ENCODE results near the gene TMEM86A. TPM values are rescaled to one million over a fixed set of nuclear protein-coding genes. Genes with fewer than 3 reads are reported as not detected.

Gene TMEM86A
- total RNA-seq, 1 experiment from 2014 or later: 0.30 TPM

DNA sequence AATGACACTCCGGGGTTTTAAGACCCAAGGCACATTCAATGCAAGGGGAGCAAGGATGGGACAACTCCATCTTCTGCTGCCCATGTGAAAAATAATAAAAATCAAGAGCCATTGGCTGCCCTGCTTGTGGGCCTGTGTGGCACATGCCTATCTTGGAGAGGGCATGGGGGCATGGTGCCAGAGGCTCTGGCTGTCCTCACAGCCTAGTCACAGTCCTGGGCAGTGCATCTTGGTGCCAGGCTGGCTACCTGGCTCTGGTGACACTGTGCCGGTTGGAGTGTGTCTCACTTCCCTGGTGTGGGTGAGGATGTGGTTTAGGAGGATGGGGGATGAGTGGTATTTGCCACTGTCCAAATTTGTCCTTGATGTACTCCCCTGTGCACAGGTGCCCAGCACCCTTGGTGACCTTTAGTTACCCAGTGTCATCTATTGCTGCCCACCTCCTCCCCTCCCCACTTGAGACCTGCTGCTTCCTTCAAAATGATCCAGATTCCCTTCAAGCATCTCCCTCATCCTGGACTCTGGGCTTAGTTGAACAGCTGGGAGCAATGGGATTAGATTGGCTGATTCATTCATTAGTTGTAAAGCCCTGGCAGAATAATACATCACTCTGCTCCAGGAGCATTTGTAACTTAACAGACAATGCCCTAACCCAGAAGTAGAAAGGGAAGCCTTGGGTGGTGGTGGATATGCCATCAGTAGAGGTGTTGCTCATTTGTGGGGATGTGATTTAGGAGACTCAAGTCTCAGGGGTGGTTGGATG is 4.6 kb downstream of the TMEM86A start:
- H3K27me3 Mint-ChIP-seq (ENCODE audit: insufficient read depth, unreplicated experiment): peaks cover 53% of the 10 kb centered on the region
- ChIA-PET CTCF (no interaction called here), POLR2A (no interaction called here)
- H3K9me3 Mint-ChIP-seq (ENCODE audit: unreplicated experiment): no peaks in the 10 kb centered on the region
- H3K27ac Mint-ChIP-seq (ENCODE audit: low read depth, unreplicated experiment): no peak overlapping the region
- no peaks in the 10 kb centered on the region for H3K36me3 Mint-ChIP-seq (ENCODE audit: insufficient read depth, unreplicated experiment)
- no TSS peak for BruUV-seq (replicated peaks)
- intact Hi-C loops (cut with micrococcal nuclease): no loop called here
- TF ChIP-seq, protein P1, sequence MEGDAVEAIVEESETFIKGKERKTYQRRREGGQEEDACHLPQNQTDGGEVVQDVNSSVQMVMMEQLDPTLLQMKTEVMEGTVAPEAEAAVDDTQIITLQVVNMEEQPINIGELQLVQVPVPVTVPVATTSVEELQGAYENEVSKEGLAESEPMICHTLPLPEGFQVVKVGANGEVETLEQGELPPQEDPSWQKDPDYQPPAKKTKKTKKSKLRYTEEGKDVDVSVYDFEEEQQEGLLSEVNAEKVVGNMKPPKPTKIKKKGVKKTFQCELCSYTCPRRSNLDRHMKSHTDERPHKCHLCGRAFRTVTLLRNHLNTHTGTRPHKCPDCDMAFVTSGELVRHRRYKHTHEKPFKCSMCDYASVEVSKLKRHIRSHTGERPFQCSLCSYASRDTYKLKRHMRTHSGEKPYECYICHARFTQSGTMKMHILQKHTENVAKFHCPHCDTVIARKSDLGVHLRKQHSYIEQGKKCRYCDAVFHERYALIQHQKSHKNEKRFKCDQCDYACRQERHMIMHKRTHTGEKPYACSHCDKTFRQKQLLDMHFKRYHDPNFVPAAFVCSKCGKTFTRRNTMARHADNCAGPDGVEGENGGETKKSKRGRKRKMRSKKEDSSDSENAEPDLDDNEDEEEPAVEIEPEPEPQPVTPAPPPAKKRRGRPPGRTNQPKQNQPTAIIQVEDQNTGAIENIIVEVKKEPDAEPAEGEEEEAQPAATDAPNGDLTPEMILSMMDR (IDR thresholded peaks at IDR 0.05; ENCODE audit: unreplicated experiment): no peak
- no peak overlapping the region for H3K4me3 Mint-ChIP-seq (ENCODE audit: unreplicated experiment)
- peaks cover 10% of the 10 kb centered on the region for H3K4me1 Mint-ChIP-seq (ENCODE audit: insufficient read depth, unreplicated experiment)
- DNase-seq (ENCODE audit: unreplicated experiment): no peak

DNA sequence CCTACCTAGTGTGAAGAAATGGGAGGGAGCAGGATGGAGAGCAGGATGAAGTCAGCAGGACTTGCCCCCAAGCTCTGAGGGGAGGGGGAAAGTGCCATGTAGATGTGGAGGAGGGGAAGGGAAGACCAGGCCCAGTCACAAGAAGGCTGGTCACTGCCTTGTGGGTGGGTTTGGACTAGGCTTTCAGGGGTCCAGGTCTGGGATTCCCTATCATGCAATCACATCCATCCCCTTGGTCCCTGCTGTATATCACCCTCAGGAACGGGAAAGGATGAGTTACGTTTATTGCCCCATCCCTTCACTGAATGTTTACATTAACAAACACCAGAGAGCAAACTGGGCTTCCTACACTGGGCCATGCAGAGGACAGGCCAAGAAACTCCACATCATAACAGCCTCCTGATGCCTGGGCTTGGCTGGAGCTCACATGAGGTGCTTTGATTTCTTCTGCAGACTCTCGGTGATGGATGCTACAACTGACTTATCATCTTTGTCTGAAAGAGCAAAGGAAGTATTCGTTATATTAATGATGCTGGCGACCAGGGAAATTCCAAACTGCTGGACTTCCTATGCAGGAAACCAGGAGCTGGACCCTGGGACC is 5.6 kb downstream of the TMEM86A start:
- ChIA-PET POLR2A (interaction anchor here (0.6 kb wide), 1 partner anchor 10 kb away, joined by 3 read pairs; no protein-coding TSS in a partner anchor), CTCF (interaction anchor here (0.8 kb wide), 1 partner anchor 71 kb away, joined by 4 read pairs; no protein-coding TSS in a partner anchor)
- intact Hi-C loops (cut with micrococcal nuclease): no loop called here
- no peak overlapping the region for H3K4me3 Mint-ChIP-seq (ENCODE audit: unreplicated experiment)
- H3K36me3 Mint-ChIP-seq (ENCODE audit: insufficient read depth, unreplicated experiment): no peaks in the 10 kb centered on the region
- peaks cover 62% of the 10 kb centered on the region for H3K27me3 Mint-ChIP-seq (ENCODE audit: insufficient read depth, unreplicated experiment)
- H3K27ac Mint-ChIP-seq (ENCODE audit: low read depth, unreplicated experiment): no peak overlapping the region
- BruUV-seq (replicated peaks): no TSS peak
- no peak for DNase-seq (ENCODE audit: unreplicated experiment)
- H3K4me1 Mint-ChIP-seq (ENCODE audit: insufficient read depth, unreplicated experiment): peaks cover 10% of the 10 kb centered on the region
- no peaks in the 10 kb centered on the region for H3K9me3 Mint-ChIP-seq (ENCODE audit: unreplicated experiment)
- TF ChIP-seq, protein P1 (IDR thresholded peaks at IDR 0.05; ENCODE audit: unreplicated experiment): no peak

DNA sequence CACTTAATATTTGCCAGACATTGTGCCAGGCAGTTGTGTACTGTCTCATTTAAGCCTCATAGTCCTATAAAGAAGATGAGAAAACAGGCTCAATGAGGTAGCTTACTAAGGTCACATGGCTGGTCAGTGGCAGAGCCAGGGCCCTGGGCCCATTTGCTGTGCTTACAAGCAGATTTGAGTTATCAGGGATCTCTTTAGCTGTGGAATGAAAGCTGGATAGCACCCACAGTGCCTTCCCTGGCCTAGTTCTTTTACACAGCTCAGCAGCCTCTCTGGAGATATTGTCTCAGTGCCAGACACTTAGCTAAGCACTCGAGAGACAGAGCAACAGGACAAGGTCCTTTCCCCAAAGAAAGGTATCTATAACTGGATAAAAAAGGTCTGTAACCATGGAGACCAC is 6.1 kb downstream of the TMEM86A start:
- TF ChIP-seq, protein P1 (IDR thresholded peaks at IDR 0.05; ENCODE audit: unreplicated experiment): no peak
- no TSS peak for BruUV-seq (replicated peaks)
- H3K27ac Mint-ChIP-seq (ENCODE audit: low read depth, unreplicated experiment): no peak overlapping the region
- H3K9me3 Mint-ChIP-seq (ENCODE audit: unreplicated experiment): no peaks in the 10 kb centered on the region
- H3K4me1 Mint-ChIP-seq (ENCODE audit: insufficient read depth, unreplicated experiment): peaks cover 10% of the 10 kb centered on the region
- H3K4me3 Mint-ChIP-seq (ENCODE audit: unreplicated experiment): no peak overlapping the region
- no peak for DNase-seq (ENCODE audit: unreplicated experiment)
- intact Hi-C loops (cut with micrococcal nuclease): no loop called here
- H3K36me3 Mint-ChIP-seq (ENCODE audit: insufficient read depth, unreplicated experiment): no peaks in the 10 kb centered on the region
- POLR2A ChIA-PET: interaction anchor here (0.6 kb wide), 1 partner anchor 11 kb away, joined by 3 read pairs; no protein-coding TSS in a partner anchor
- CTCF ChIA-PET: interaction anchor here (0.8 kb wide), 1 partner anchor 72 kb away, joined by 4 read pairs; no protein-coding TSS in a partner anchor
- H3K27me3 Mint-ChIP-seq (ENCODE audit: insufficient read depth, unreplicated experiment): peaks cover 68% of the 10 kb centered on the region

DNA sequence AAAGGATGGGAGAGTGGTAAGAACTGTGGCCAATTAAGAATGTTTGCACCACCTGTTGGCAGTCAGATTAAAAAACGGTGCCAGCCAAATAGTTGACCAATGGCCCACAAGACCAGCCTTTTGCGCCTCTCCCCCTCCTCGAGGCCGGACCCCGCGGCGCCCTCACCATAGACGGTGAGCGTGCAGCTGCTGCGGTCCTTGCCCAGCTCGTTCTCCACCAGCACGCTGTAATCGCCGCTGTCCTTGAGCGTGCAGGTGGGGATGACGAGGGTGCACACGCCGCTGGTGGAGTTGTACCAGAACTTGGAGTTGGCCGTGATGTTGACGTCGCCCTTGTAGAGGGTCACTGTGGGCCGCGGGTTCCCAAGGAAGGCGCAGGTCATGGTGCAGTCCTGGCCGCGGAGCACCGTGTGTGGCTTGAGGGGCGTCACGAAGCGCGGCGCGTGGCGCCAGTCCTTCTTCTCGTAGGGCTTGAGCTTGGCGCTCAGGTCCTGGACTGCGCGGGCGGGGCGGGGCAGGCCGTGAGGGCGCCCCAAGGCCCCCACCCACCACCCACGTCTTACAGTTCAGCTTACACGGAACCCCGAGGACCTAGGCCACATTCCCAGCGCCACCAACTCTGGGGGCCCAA is 7.2 kb downstream of the TMEM86A start:
- Mint-ChIP-seq H3K36me3 (ENCODE audit: insufficient read depth, unreplicated experiment) (no peaks in the 10 kb centered on the region), H3K4me1 (ENCODE audit: insufficient read depth, unreplicated experiment) (no peaks in the 10 kb centered on the region), H3K9me3 (ENCODE audit: unreplicated experiment) (no peaks in the 10 kb centered on the region), H3K27ac (ENCODE audit: low read depth, unreplicated experiment) (no peak overlapping the region), H3K27me3 (ENCODE audit: insufficient read depth, unreplicated experiment) (peaks cover 79% of the 10 kb centered on the region), H3K4me3 (ENCODE audit: unreplicated experiment) (no peak overlapping the region)
- intact Hi-C loops (cut with micrococcal nuclease): no loop called here
- TF ChIP-seq, protein P1 (IDR thresholded peaks at IDR 0.05; ENCODE audit: unreplicated experiment): no peak
- BruUV-seq (replicated peaks): no TSS peak
- CTCF ChIA-PET: interaction anchor here (0.6 to 0.7 kb wide), 2 partner anchors 22 to 268 kb away, joined by 3 to 4 read pairs; no protein-coding TSS in a partner anchor
- no peak for DNase-seq (ENCODE audit: unreplicated experiment)
- POLR2A ChIA-PET: no interaction called here
